GM19043 (cell line): ENCODE results near the gene OPRD1.

Experiments
- ATAC-seq: cut with Tn5 transposase; IDR thresholded peaks from one replicate; pipeline ENCODE4 v1.9.1; 2021; ENCODE audit warnings: low read depth; ENCODE audit not compliant: unreplicated experiment

Gene OPRD1

GRCh38 chr1:28900562-28900961 lies 88.6 kb downstream of the OPRD1 start:
- ATAC-seq: no peak

DNA sequence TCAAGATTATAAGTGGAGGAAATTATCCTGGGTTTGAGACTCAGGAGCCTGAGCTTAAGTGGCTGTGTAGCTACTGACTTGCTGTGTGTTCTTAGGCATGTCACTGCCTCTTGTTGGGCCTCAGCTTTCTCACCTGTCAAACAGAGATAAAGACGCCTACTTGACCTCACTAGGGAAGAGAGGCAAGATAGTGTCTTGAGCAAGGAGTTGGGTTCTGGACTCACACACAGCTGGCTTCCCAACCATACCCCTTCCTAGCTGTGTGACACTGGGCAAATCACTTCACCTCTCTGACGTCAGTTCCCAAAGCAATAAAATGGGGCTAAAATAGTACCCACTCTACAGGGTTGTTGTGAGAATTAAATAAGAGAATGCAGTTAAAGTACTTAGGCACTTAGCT lies 90.8 kb downstream of the OPRD1 start:
- ATAC-seq: no peak

GRCh38 chr1:28905921-28906666 lies 94.1 kb downstream of the OPRD1 start:
- no peak for ATAC-seq

DNA sequence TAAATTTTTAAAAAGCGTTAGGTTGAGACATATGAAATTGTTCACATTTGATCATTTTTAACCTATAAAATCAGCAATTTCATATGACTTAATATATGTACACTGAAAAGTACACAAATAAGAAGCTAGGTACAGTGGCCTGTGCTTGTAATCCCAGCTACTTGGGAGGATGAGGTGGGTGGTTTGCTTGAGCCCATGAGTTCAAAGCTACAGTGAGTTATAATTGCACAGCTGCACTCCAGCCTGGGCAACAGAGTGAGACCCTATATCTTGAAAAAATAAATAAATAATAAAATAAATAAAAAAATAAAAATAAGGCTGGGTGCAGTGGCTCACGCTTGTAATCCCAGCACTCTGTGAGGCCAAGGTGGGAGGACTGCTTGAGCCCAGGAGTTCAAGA lies 97.2 kb downstream of the OPRD1 start:
- ATAC-seq: no peak

DNA sequence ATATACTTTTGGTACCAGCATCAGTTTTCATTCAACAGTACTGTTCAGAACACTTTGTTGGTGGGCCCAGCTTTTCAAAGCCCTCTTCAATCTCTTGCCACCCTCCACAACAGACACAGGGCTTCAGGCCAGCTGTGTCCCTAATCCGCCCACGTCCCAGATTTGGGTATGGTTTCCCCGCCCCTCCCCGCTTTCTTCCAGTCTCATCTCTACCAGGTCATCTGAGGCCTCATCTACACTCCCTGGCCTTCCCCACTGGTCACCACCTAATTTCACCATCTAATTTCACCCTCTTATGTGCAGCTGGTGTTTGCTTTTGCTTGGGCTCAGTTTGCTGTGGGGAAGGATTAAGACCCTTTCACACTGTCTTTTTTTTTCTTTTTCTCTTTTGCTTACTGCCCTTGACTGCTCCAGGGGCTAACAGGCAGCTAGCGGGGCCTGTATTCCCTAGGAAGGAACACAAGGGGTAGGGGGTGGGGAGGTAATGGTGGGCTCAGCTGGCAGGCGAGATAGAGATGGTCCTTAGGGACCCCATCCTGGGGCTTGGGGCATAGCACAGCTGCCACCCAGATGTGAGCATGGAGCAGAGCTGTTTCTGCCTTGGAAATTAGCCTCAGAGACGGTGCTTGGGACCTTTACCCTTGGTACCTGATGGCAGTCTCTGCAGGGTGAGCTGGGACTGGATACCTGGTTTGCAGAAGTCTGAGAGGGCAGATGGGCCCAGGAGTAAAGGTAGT lies 98.6 kb downstream of the OPRD1 start:
- no peak for ATAC-seq

GRCh38 chr1:28913786-28914227 lies 101.8 kb downstream of the OPRD1 start:
- no peak for ATAC-seq

GRCh38 chr1:28914228-28915030 lies 102.5 kb downstream of the OPRD1 start, which contains the start of gene EPB41:
EPB41 (plus strand) TSS chr1:28914569; CDS start chr1:28987438, 72,869 bp downstream.
- ATAC-seq: peak; percentile 88

GRCh38 chr1:28915031-28915895 lies 103.3 kb downstream of the OPRD1 start:
- no peak for ATAC-seq

DNA sequence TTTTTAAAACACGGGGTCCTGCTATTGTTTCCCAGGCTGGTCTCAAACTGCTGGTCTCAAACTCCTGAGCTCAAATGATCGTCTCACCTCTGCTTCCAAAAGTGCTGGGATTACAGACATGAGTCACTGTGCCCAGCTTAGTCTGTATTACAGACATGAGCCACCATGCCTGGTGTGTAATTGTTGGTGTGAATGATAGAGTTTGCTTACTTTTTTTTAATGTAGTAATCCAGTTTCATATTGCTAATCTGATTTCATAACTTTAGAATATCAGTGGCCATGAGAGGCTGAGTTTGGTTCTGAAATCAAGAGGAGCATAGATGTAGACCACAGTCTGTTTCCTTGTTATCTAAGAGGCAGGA lies 105.8 kb downstream of the OPRD1 start:
- no peak for ATAC-seq
